GM18873 (cell line): Measurements from ENCODE around the gene TLR9.
A peak's percentile ranks its signal among the peaks of the same experiment; 100 is the strongest.
"Not testable (repeated sequence)": the region's sequence is repeated elsewhere in the genome, so short reads cannot be mapped to it uniquely, and the experiment has no call there.

Experiments
- ATAC-seq: cut with Tn5 transposase; IDR thresholded peaks from one replicate; pipeline ENCODE4 v1.9.1; 2021; ENCODE audit warnings: mild to moderate bottlenecking, moderate library complexity, moderate number of reproducible peaks; ENCODE audit not compliant: unreplicated experiment, low FRiP score

TLR9 gene

GRCh38 chr3:52225452-52226228 lies at the start of gene TLR9:
TLR9 (minus strand) TSS chr3:52225645; CDS start chr3:52225529, 116 bp downstream.
- ATAC-seq = peak; percentile 73

DNA sequence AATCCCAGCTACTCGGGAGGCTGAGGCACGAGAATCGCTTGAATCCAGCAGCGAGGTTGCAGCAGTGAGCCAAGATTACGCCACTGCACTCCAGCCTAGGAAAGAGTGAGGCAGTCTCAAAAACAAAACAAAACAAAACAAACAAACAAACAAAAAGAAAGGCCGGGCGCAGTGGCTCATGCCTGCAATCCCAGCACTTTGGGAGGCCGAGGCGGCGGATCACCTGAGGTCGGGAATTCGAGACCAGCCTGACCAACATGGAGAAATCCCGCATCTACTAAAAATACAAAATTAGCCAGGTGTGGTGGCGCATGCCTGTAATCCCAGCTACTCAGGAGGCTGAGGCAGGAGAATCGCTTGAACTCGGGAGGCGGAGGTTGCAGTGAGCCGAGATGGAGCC lies 49.3 kb upstream of the TLR9 start:
- not testable (repeated sequence) for ATAC-seq

DNA sequence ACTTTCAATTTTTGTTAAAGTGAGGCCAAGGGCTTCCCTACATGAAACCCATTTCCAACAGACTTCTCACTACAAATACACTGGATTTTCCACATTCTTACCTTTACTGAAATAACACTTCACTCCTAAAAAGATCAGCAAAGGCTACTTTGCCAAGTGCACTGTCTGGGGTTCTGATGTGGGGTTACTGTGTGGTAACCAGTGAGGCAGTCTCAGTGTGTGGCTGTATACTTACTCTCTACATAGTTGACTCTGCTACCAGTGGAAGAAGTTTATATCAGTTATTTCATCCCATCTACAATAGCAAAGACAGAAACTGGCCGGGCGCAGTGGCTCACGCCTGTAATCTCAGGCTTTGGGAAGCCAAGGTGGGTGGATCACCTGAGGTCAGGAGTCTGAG lies 47.4 kb upstream of the TLR9 start:
- ATAC-seq = no peak

DNA sequence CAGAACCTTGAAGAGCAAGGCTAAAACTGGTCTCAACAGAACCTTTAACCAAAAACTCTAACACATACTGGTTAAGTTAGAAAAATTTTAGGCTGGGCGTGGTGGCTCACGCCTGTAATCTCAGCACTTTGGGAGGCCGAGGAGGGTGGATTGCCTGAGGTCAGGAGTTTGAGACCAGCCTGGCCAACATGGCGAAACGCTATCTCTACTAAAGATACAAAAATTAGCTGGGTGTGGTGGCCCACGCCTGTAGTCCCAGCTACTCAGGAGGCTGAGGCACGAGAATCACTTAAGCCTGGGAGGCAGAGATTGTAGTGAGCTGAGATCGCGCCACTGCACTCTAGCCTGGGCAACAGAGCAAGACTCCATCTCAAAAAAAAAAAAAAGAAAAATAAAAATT lies 46.7 kb upstream of the TLR9 start:
- ATAC-seq = not testable (repeated sequence)

GRCh38 chr3:52270252-52270754 lies 44.9 kb upstream of the TLR9 start:
- no peak for ATAC-seq

- ATAC-seq = no peak
Measured at GRCh38 chr3:52269776-52270175, 44.3 kb upstream of the TLR9 start.

GRCh38 chr3:52268036-52268435 lies 42.6 kb upstream of the TLR9 start:
- no peak for ATAC-seq

DNA sequence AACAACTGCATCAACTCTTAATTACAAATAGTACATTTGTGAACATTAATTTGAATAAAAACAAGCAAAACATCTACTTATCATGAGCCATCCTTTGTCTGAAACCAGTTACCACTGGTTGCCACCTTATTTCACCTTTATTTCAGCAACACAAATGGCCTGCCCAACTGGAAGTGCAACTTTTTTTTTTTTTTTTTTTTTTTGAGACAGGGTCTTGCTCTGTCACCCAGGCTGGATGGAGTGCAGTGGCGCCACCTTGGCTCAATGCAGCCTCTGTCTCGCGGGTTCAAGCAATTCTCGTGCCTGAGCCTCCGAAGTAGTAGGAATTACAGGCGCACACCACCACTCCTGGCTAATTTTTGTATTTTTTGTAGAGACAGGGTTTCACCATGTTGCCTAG lies 39.9 kb upstream of the TLR9 start:
- ATAC-seq = no peak

GRCh38 chr3:52262447-52262846 lies 37.0 kb upstream of the TLR9 start:
- ATAC-seq = no peak

- no peak for ATAC-seq
Measured at GRCh38 chr3:52259448-52259847, 34.0 kb upstream of the TLR9 start.

- ATAC-seq = no peak
Measured at GRCh38 chr3:52259035-52259434, 33.6 kb upstream of the TLR9 start.

- no peak for ATAC-seq
Measured at GRCh38 chr3:52257911-52258310, 32.5 kb upstream of the TLR9 start.

- no peak for ATAC-seq
Measured at GRCh38 chr3:52256622-52257021, 31.2 kb upstream of the TLR9 start.

DNA sequence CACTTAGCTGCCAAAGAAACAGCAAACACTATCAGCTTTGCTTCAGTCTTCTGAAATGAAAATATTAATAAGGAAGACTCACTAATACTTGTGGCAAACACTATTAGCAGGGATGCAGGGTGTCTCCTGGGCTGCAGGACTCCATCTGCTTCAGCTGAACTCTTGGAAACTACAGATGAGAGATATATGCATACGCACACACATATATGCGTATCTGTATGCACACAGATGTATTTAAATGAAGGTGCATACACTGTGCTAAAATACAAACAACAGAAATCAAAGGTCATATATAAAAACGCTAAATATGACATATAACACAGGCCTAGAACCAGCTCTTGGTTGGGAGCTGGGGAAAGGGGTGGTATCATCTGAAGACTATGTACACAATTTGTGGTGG lies 30.7 kb upstream of the TLR9 start:
- ATAC-seq = no peak

GRCh38 chr3:52254608-52255007 lies 29.2 kb upstream of the TLR9 start:
- ATAC-seq = no peak

GRCh38 chr3:52253314-52254304 lies 28.2 kb upstream of the TLR9 start:
- ATAC-seq = peak; percentile 82

DNA sequence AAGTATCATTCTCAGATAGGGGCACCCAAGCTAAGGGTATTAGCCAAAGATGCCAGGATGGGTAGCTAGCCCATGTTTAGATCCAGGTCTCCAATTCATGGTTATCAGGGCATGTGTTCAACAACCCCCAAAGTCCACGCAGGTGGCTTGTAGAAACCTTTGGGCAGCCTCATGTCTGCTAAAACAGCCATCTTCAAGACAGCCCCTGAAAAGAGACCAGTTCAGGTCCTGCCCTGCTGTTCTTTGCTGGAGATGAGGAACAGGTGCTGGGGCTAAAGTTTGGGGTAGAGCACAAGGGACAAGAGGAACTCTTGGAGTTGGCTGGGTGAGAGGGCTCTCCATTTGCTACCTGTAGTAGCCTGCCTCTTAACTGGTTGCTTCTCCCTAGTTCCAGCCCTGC lies 24.7 kb upstream of the TLR9 start:
- no peak for ATAC-seq

- no peak for ATAC-seq
Measured at GRCh38 chr3:52249683-52250082, 24.2 kb upstream of the TLR9 start.

- ATAC-seq = no peak
Measured at GRCh38 chr3:52248816-52249547, 23.5 kb upstream of the TLR9 start.

- no peak for ATAC-seq
Measured at GRCh38 chr3:52248165-52248541, 22.7 kb upstream of the TLR9 start.
